ENCODE measurements around the gene LBP.
"Not testable (repeated sequence)": the region's sequence is repeated elsewhere in the genome, so short reads cannot be mapped to it uniquely, and the experiment has no call there.

Gene LBP

GRCh38 chr20:38321959-38322598 lies 24.2 kb upstream of the LBP start:
- no peak for DNase-seq

- DNase-seq, result no peak
Observed at GRCh38 chr20:38324159-38324558, 22.1 kb upstream of the LBP start.

GRCh38 chr20:38325167-38325566 lies 21.1 kb upstream of the LBP start:
- no peak for DNase-seq

- no peak for DNase-seq
Observed at GRCh38 chr20:38325905-38326304, 20.4 kb upstream of the LBP start.

- no peak for DNase-seq
Observed at GRCh38 chr20:38326309-38326708, 20.0 kb upstream of the LBP start.

- no peak for DNase-seq
Observed at GRCh38 chr20:38330638-38331037, 15.6 kb upstream of the LBP start.

GRCh38 chr20:38331245-38331644 lies 15.0 kb upstream of the LBP start:
- DNase-seq, result no peak

- no peak for DNase-seq
Observed at GRCh38 chr20:38331814-38332213, 14.5 kb upstream of the LBP start.

- no peak for DNase-seq
Observed at GRCh38 chr20:38334016-38334415, 12.3 kb upstream of the LBP start.

GRCh38 chr20:38336726-38337125 lies 9.6 kb upstream of the LBP start:
- no peak for DNase-seq

- no peak for DNase-seq
Observed at GRCh38 chr20:38337561-38338140, 8.6 kb upstream of the LBP start.

GRCh38 chr20:38338849-38339520 lies 7.3 kb upstream of the LBP start:
- no peak for DNase-seq

- DNase-seq, result not testable (repeated sequence)
Observed at GRCh38 chr20:38339521-38339896, 6.8 kb upstream of the LBP start.

- DNase-seq, result no peak
Observed at GRCh38 chr20:38339997-38340396, 6.3 kb upstream of the LBP start.

GRCh38 chr20:38340693-38341092 lies 5.6 kb upstream of the LBP start:
- DNase-seq, result no peak

GRCh38 chr20:38342216-38342615 lies 4.1 kb upstream of the LBP start:
- DNase-seq, result no peak

- DNase-seq, result no peak
Observed at GRCh38 chr20:38342713-38343310, 3.5 kb upstream of the LBP start.

GRCh38 chr20:38343311-38344106 lies 2.8 kb upstream of the LBP start:
- no peak for DNase-seq

GRCh38 chr20:38344107-38344701 lies 2.1 kb upstream of the LBP start:
- no peak for DNase-seq

- DNase-seq, result no peak
Observed at GRCh38 chr20:38345643-38346042, 639 bp upstream of the LBP start.

- no peak for DNase-seq
Observed at GRCh38 chr20:38346741-38347140, 459 bp downstream of the LBP start.

GRCh38 chr20:38349856-38350255 lies 3.6 kb downstream of the LBP start:
- no peak for DNase-seq
